PFSK-1 (cell line): ENCODE results near the gene TCOF1.

ENCODE experiments used
- FOXP2 ChIP-seq: optimal IDR thresholded peaks from 2 replicates; pipeline ENCODE3; 2011; ENCODE audit warnings: borderline replicate concordance, control low read depth, inconsistent platforms; ENCODE audit not compliant: insufficient read depth; ENCODE audit errors: extremely low read length, extremely low read depth
- POLR2AphosphoS5 ChIP-seq: IDR thresholded peaks from 2 replicates; pipeline ENCODE4 v1.6.1; 2012; ENCODE audit warnings: low read depth, mild to moderate bottlenecking, control low read depth, low read length, moderate library complexity
- SIN3A ChIP-seq: IDR thresholded peaks from 2 replicates; pipeline ENCODE4 v1.6.1; 2012; ENCODE audit warnings: mild to moderate bottlenecking, low read length, moderate library complexity, borderline replicate concordance; ENCODE audit not compliant: insufficient read depth
- TAF1 ChIP-seq: IDR thresholded peaks from 2 replicates; pipeline ENCODE4 v1.6.1; 2012; ENCODE audit warnings: low read length, control low read depth, borderline replicate concordance; ENCODE audit not compliant: insufficient read depth
- TF ChIP-seq, protein P1 (sequence below), 2 experiments: IDR thresholded peaks; 2 replicates each; pipeline versions ENCODE4 v1.6.1 to v1.8.0; 2011 to 2012; ENCODE audit warnings: low read depth in 2 of 2, low read length in 2 of 2, control low read depth in 1 of 2, inconsistent platforms in 1 of 2, mild to moderate bottlenecking in 1 of 2, moderate library complexity in 1 of 2; ENCODE audit not compliant: insufficient read depth in 1 of 2

GRCh38 chr5:150441813-150442698, 84.6 kb downstream of the TCOF1 start:
- TF ChIP-seq, protein P1, sequence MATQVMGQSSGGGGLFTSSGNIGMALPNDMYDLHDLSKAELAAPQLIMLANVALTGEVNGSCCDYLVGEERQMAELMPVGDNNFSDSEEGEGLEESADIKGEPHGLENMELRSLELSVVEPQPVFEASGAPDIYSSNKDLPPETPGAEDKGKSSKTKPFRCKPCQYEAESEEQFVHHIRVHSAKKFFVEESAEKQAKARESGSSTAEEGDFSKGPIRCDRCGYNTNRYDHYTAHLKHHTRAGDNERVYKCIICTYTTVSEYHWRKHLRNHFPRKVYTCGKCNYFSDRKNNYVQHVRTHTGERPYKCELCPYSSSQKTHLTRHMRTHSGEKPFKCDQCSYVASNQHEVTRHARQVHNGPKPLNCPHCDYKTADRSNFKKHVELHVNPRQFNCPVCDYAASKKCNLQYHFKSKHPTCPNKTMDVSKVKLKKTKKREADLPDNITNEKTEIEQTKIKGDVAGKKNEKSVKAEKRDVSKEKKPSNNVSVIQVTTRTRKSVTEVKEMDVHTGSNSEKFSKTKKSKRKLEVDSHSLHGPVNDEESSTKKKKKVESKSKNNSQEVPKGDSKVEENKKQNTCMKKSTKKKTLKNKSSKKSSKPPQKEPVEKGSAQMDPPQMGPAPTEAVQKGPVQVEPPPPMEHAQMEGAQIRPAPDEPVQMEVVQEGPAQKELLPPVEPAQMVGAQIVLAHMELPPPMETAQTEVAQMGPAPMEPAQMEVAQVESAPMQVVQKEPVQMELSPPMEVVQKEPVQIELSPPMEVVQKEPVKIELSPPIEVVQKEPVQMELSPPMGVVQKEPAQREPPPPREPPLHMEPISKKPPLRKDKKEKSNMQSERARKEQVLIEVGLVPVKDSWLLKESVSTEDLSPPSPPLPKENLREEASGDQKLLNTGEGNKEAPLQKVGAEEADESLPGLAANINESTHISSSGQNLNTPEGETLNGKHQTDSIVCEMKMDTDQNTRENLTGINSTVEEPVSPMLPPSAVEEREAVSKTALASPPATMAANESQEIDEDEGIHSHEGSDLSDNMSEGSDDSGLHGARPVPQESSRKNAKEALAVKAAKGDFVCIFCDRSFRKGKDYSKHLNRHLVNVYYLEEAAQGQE (IDR thresholded peaks at IDR 0.05; ENCODE audit: insufficient read depth in 1 of 2, low read depth in 2 of 2, low read length in 2 of 2) = no peak
- TF ChIP-seq POLR2AphosphoS5 = no peak
- no peak for TF ChIP-seq TAF1
- TF ChIP-seq FOXP2 = no peak
- no peak for TF ChIP-seq SIN3A
